ENCODE measurements around the gene DUOX2. TPM values are rescaled to one million over a fixed set of nuclear protein-coding genes. Genes with fewer than 3 reads are reported as not detected.

Gene DUOX2
- under 0.01 TPM in 1 of 2 replicates, not detected in the other for total RNA-seq (ENCODE audit: low replicate concordance)

DNA sequence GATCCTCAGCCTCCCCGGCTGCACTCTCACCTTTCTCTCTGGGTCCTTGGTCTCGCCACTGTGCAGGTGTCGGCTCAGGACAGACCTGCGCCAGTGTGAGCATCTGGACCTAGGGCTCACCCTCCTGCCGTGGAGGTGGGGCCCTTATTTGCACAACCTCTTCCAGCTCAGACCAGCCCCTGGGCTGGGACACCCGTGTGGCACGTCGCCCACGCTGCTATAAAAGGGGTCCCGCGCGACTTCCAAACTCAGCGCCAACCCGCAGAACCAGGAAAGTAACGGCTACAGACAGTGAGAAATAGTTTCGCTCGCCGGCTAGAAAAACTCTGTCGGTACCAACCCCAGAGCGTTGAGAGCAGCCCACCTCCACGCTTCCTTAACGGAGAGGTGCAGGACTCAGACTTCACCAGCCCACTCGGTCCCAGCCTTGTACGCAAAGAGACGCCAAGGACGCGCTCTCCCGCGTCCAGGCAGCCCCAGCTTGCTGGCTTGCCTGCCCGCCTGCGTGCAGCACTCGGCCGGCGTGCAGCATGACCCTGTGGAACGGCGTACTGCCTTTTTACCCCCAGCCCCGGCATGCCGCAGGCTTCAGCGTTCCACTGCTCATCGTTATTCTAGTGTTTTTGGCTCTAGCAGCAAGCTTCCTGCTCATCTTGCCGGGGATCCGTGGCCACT lies at the start of gene DUOX2, which contains the start of gene DUOXA2:
TSS of gene DUOX2 (minus strand) at position 97 of the 675 bp plus-strand sequence. CDS start 761 bp downstream, outside the sequence.
TSS of gene DUOXA2 (plus strand) at position 251 of the 675 bp plus-strand sequence. CDS start at position 531, 280 bp downstream.

DNA sequence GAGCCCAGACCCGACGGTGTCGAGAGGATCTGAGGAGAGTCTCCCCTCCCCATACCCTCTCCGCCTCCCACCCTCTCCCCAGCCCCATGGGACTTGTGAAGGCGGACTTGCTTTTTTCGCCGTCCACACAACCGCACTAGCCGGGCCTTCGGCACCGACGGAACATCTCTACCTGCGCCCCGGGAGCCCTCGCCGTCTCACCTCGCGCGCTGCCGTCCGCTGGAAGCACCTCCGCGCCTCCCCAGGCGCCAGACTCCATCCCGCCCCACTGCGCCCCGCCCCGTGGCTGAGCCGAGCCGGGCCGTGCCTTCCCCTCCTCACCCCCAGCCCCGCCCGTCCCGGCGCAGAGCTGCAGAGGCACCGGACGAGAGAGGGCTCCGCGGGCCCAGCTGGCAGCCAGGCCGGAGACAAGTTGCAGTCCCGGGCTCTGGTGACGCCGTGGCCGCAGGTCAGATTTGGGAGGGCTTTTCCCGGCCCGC lies 15.7 kb upstream of the DUOX2 start, which contains the start of the genes DUOX1 and DUOXA1:
TSS of gene DUOX1 (plus strand) at position 344 of the 479 bp plus-strand sequence. CDS start 1,973 bp downstream, outside the sequence.
TSS of gene DUOXA1 (minus strand) at position 229 of the 479 bp plus-strand sequence. CDS start 6,865 bp downstream, outside the sequence.

Other genes starting within 250 kb of the DUOX2 start
- not detected in 2 replicates for gene TERB2, start 157.5 kb downstream of the DUOX2 start, total RNA-seq (ENCODE audit: low replicate concordance)
- gene SORD, start 91.0 kb downstream of the DUOX2 start, total RNA-seq (ENCODE audit: low replicate concordance) = 7.1 and 9.5 TPM in 2 replicates
- gene DUOXA2, start 154 bp upstream of the DUOX2 start, total RNA-seq (ENCODE audit: low replicate concordance) = not detected in 2 replicates
- gene DUOXA1, start 15.7 kb upstream of the DUOX2 start, total RNA-seq (ENCODE audit: low replicate concordance) = 0.59 TPM in 1 of 2 replicates, not detected in the other
- 0.08 and 0.59 TPM in 2 replicates for gene DUOX1, start 15.8 kb upstream of the DUOX2 start, total RNA-seq (ENCODE audit: low replicate concordance)
- 1.3 and 1.7 TPM in 2 replicates for gene SHF, start 73.8 kb upstream of the DUOX2 start, total RNA-seq (ENCODE audit: low replicate concordance)
- gene SLC28A2, start 138.1 kb upstream of the DUOX2 start, total RNA-seq (ENCODE audit: low replicate concordance) = not detected in 2 replicates